Measurements from ENCODE around the gene GRK2. TPM values are rescaled to one million over a fixed set of nuclear protein-coding genes. Genes with fewer than 3 reads are reported as not detected.

GRK2 gene
- total RNA-seq, 1 experiment from 2014 or later: 92.6 TPM

GRCh38 chr11:67288452-67289225 lies 22.4 kb downstream of the GRK2 start:
- no peak for TF ChIP-seq EZH2 (IDR thresholded peaks at IDR 0.05; ENCODE audit: borderline replicate concordance, low read depth, low read length, poor library complexity, severe bottlenecking)
- TF ChIP-seq CTCF (conservative IDR thresholded peaks at IDR 0.05; ENCODE audit: low read depth, low read length): peak; percentile 41; the same call in 1 of the 2 replicates
- H3K27ac ChIP-seq (ENCODE audit: low read depth, low read length, poor library complexity, severe bottlenecking): peak overlapping the region; percentile 96
- peak overlapping the region; percentile 75 for H3K4me3 ChIP-seq (ENCODE audit: low read depth, low read length, poor library complexity, severe bottlenecking)
- CTCF ChIA-PET: interaction anchor here (0.7 to 1.1 kb wide), 2 partner anchors 27 to 29 kb away, joined by 3 to 5 read pairs; no protein-coding TSS in a partner anchor
- H3K27me3 ChIP-seq (replicated peaks; ENCODE audit: insufficient read depth, low read depth, low read length, poor library complexity): no peaks in the 10 kb centered on the region
- H3K36me3 ChIP-seq (ENCODE audit: insufficient read depth, low read length, poor library complexity, severe bottlenecking): peaks cover 66% of the 10 kb centered on the region
- no TSS peak for BruUV-seq (replicated peaks)
- H3K9me3 ChIP-seq (ENCODE audit: low read depth, low read length, poor library complexity, severe bottlenecking): no peaks in the 10 kb centered on the region
- intact Hi-C loops (cut with micrococcal nuclease; ENCODE audit: unreplicated experiment): loop anchor here (2.0 kb wide), 1 partner anchor 18 kb away; no protein-coding TSS in a partner anchor
- POLR2A ChIA-PET (ENCODE audit: low non-redundant PET): interaction anchor here (0.6 kb wide), 2 partner anchors 11 to 64 kb away, joined by 3 to 10 read pairs; no protein-coding TSS in a partner anchor
- peak; percentile 95 for DNase-seq (ENCODE audit: low spot score)
- H3K4me1 ChIP-seq (ENCODE audit: insufficient read depth, low read length, poor library complexity, severe bottlenecking): peaks cover 31% of the 10 kb centered on the region

- peaks cover 31% of the 10 kb centered on the region for H3K4me1 ChIP-seq (ENCODE audit: insufficient read depth, low read length, poor library complexity, severe bottlenecking)
- peak within 1 kb of the TSS; percentile 96 for H3K27ac ChIP-seq (ENCODE audit: low read depth, low read length, poor library complexity, severe bottlenecking)
- no TSS peak for BruUV-seq (replicated peaks)
- DNase-seq (ENCODE audit: low spot score): no peak
- ChIA-PET POLR2A (ENCODE audit: low non-redundant PET) (no interaction called here), CTCF (interaction anchor here (0.7 kb wide), 1 partner anchor 29 kb away, joined by 3 read pairs; no protein-coding TSS in a partner anchor)
- peak within 1 kb of the TSS; percentile 75 for H3K4me3 ChIP-seq (ENCODE audit: low read depth, low read length, poor library complexity, severe bottlenecking)
- peaks cover 66% of the 10 kb centered on the region for H3K36me3 ChIP-seq (ENCODE audit: insufficient read depth, low read length, poor library complexity, severe bottlenecking)
- intact Hi-C loops (cut with micrococcal nuclease; ENCODE audit: unreplicated experiment): loop anchor here (2.0 kb wide), 1 partner anchor 18 kb away; no protein-coding TSS in a partner anchor
- H3K27me3 ChIP-seq (replicated peaks; ENCODE audit: insufficient read depth, low read depth, low read length, poor library complexity): no peaks in the 10 kb centered on the region
- H3K9me3 ChIP-seq (ENCODE audit: low read depth, low read length, poor library complexity, severe bottlenecking): no peaks in the 10 kb centered on the region
- TF ChIP-seq EZH2 (IDR thresholded peaks at IDR 0.05; ENCODE audit: borderline replicate concordance, low read depth, low read length, poor library complexity, severe bottlenecking) (no peak), CTCF (conservative IDR thresholded peaks at IDR 0.05; ENCODE audit: low read depth, low read length) (peak; percentile 5; the same call in 1 of the 2 replicates)
Observed at GRCh38 chr11:67289226-67289650, 23.0 kb downstream of the GRK2 start, which contains the start of gene ANKRD13D. TSS of gene ANKRD13D (plus strand) at chr11:67289303. CDS start at chr11:67289461, 158 bp downstream.

GRCh38 chr11:67289651-67290479 lies 23.6 kb downstream of the GRK2 start:
- no TSS peak for BruUV-seq (replicated peaks)
- Histone ChIP-seq H3K4me3 (ENCODE audit: low read depth, low read length, poor library complexity, severe bottlenecking) (peak overlapping the region; percentile 75), H3K27me3 (replicated peaks; ENCODE audit: insufficient read depth, low read depth, low read length, poor library complexity) (no peaks in the 10 kb centered on the region), H3K9me3 (ENCODE audit: low read depth, low read length, poor library complexity, severe bottlenecking) (no peaks in the 10 kb centered on the region), H3K4me1 (ENCODE audit: insufficient read depth, low read length, poor library complexity, severe bottlenecking) (peaks cover 31% of the 10 kb centered on the region), H3K27ac (ENCODE audit: low read depth, low read length, poor library complexity, severe bottlenecking) (peak overlapping the region; percentile 81), H3K36me3 (ENCODE audit: insufficient read depth, low read length, poor library complexity, severe bottlenecking) (peaks cover 66% of the 10 kb centered on the region)
- ChIA-PET CTCF (no interaction called here), POLR2A (ENCODE audit: low non-redundant PET) (no interaction called here)
- no peak for DNase-seq (ENCODE audit: low spot score)
- TF ChIP-seq EZH2 (IDR thresholded peaks at IDR 0.05; ENCODE audit: borderline replicate concordance, low read depth, low read length, poor library complexity, severe bottlenecking) (no peak), CTCF (conservative IDR thresholded peaks at IDR 0.05; ENCODE audit: low read depth, low read length) (no peak)
- intact Hi-C loops (cut with micrococcal nuclease; ENCODE audit: unreplicated experiment): loop anchor here (2.0 kb wide), 1 partner anchor 19 kb away; no protein-coding TSS in a partner anchor

Measured in A673 (cell line).